HAP-1 (cell line): Measurements from ENCODE around the gene IL9.

Experiments used
- DNase-seq, 2 experiments: peaks; one replicate each; pipeline ENCODE4 v3.0.0-alpha.2; 2016 to 2020; ENCODE audit warnings: low spot score in 2 of 2
- H3K27me3 ChIP-seq: fragments of 250-450 bp; sonication (Bioruptor Pico); 2 replicates; pipeline ENCODE4 v1.5.1; 2020; ENCODE audit warnings: low read depth, mild to moderate bottlenecking, moderate library complexity
- H3K36me3 ChIP-seq: fragments of 250-450 bp; sonication (Bioruptor Pico); replicated peaks from 2 replicates; pipeline ENCODE4 v1.5.1; 2020; ENCODE audit warnings: mild to moderate bottlenecking
- H3K4me1 ChIP-seq: fragments of 250-450 bp; sonication (Bioruptor Pico); 2 replicates; pipeline ENCODE4 v1.5.1; 2020; ENCODE audit warnings: mild to moderate bottlenecking
- H3K4me3 ChIP-seq: fragments of 250-450 bp; sonication (Bioruptor Pico); 2 replicates; pipeline ENCODE4 v1.5.1; 2020; ENCODE audit warnings: mild to moderate bottlenecking, moderate library complexity
- H3K9me3 ChIP-seq: fragments of 250-450 bp; sonication (Bioruptor Pico); 2 replicates; pipeline ENCODE4 v1.5.1; 2020; ENCODE audit warnings: mild to moderate bottlenecking, moderate library complexity
- in situ Hi-C: fragments of 300-500 bp; cut with MboI; formaldehyde crosslinking; loops from 3 replicates; pipeline ENCODE4 v1.14.3; 2020; ENCODE audit warnings: low sequenced_read_pairs, inconsistent platforms, mixed read lengths

IL9 gene

DNA sequence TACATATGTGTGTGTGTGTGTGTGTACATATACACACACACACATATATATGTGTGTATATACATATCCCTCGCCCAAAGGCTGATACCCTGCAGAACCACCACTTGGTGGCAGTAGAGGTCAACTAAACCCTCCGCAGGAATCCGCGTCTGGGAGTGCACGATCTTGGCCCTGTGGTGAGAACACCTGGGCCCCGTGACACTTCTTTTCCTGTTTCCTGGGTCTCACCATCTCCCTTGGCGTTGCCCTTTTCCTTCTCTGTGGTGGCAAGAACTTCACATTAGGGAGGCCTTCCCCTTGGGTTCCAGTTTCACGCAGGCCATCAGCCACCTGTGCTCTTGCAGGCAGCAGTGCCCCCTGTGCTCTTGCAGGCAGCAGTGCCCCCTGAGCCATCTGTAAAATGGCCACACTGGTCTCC lies 8.2 kb downstream of the IL9 start:
- H3K27me3 ChIP-seq = no peaks in the 10 kb centered on the region
- DNase-seq = peak; percentile 70 to 78
- in situ Hi-C loops = loop anchor here (5.0 kb wide), 2 partner anchors 195 to 325 kb away; no protein-coding TSS in a partner anchor
- no peaks in the 10 kb centered on the region for H3K9me3 ChIP-seq
- H3K4me1 ChIP-seq = peaks cover 5% of the 10 kb centered on the region; the same call in 1 of the 2 replicates
- H3K36me3 ChIP-seq = no peaks in the 10 kb centered on the region
- H3K4me3 ChIP-seq = no peak overlapping the region

DNA sequence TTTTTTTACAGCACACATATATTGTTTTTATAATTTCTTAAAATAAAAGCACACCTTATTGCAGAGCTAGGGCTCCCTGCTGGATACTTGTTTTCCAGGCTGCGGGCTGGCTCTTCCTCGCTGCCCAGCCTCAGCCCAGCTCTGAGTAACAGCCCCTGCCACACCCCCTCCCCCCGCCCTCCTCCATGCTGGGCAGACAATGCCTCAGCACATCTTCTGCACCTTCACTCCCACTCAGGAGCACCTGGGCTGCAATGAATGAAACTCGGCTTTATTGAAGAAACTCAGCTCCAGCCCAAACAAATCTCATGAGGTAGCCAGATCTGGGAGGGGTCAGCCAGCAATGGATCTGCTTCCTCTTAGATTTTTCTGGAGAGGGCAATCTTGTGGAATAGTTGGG lies 9.5 kb downstream of the IL9 start:
- Histone ChIP-seq H3K4me3 (no peak overlapping the region), H3K9me3 (no peaks in the 10 kb centered on the region), H3K4me1 (no peaks in the 10 kb centered on the region; the same call in 1 of the 2 replicates), H3K27me3 (no peaks in the 10 kb centered on the region), H3K36me3 (no peaks in the 10 kb centered on the region)
- DNase-seq = no peak
- in situ Hi-C loops = loop anchor here (5.0 kb wide), 2 partner anchors 196 to 326 kb away; no protein-coding TSS in a partner anchor

DNA sequence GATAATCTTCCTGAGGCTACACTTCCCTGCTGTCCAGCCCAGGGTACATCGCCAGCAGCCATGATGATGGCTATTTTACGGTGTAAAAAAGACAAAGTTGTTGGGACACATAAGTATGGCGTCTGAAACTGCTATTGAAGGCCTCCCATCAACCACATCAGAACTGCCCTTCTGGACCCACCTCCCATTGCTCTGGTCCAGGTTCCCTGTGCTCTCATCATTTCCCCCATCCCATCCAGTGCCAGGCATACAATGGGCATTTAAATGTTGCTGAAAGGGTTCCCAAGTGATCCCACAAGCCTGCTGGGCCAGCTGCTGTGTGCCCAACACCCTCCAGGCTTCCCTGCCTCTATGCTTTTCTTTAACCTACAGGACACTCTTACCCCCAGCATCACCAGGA lies 10.6 kb downstream of the IL9 start:
- H3K4me1 ChIP-seq = no peaks in the 10 kb centered on the region
- no peak overlapping the region for H3K4me3 ChIP-seq
- no peaks in the 10 kb centered on the region for H3K36me3 ChIP-seq
- in situ Hi-C loops = loop anchor here (5.0 kb wide), 2 partner anchors 197 to 327 kb away; no protein-coding TSS in a partner anchor
- no peaks in the 10 kb centered on the region for H3K9me3 ChIP-seq
- DNase-seq = no peak
- H3K27me3 ChIP-seq = no peaks in the 10 kb centered on the region

DNA sequence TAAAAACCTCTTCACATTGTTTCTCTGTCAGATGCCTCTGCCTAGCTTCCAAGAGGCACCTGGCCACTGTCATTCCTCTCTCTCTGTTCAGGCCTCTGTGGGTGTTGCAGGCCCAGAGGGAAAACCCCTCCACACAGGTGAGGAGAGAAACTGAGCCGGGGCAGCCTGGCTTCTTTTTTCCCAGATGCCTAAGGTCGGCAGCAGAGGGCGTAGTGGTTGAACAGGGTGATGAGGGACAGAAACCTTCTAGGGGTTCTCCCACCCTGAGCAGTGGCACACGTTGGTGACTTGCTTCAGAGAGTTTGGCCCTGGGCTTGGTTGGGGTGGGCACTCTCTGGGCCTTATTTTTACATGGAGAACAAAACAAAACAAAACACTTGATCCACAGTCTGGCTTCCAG lies 12.2 kb downstream of the IL9 start:
- DNase-seq = peak in 1 of 2 experiments; percentile 27
- H3K9me3 ChIP-seq = no peaks in the 10 kb centered on the region
- H3K4me1 ChIP-seq = no peaks in the 10 kb centered on the region
- no peak overlapping the region for H3K4me3 ChIP-seq
- in situ Hi-C loops = no loop called here
- H3K36me3 ChIP-seq = no peaks in the 10 kb centered on the region
- H3K27me3 ChIP-seq = no peaks in the 10 kb centered on the region

DNA sequence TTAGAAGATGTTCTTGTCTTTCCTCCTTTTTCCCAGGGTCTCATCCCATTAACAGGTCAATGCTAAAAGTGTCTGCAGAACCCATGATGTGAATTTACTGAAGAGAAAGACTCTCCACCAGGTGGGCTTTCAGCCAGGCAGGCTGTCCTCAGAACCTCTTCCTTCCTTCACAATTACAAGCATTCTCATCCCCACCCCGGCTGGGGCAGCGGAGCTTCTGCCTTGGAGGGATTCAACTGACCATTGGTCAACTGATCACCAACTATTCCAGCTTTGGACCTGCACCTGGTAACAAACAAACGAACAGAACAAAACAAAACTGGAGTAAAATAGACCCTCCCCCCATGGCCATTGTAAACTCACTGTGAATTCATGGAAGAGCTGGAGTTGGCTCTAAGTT lies 12.6 kb downstream of the IL9 start:
- Histone ChIP-seq H3K36me3 (no peaks in the 10 kb centered on the region), H3K4me1 (no peaks in the 10 kb centered on the region), H3K9me3 (no peaks in the 10 kb centered on the region), H3K4me3 (no peak overlapping the region), H3K27me3 (no peaks in the 10 kb centered on the region)
- no peak for DNase-seq
- in situ Hi-C loops = no loop called here

DNA sequence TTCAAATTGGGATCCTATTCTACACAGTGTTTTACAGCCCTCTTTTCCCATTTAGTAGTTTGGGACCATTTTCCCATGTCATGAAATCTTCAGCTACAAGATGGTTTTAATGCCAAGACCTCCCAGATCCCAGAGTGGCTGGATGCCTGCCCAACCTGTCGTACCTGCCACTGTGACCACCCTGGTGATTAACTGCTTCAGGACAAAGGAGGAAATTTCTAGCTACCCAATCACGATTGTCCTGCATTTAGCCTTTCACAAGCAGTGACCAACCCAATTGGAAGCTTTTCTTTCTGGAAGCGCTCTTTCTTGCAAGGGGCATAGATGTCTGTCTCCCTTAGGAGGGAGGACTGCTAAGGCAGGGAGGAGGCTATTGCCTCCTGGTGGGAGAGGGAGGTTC lies 13.8 kb downstream of the IL9 start:
- Histone ChIP-seq H3K4me3 (no peak overlapping the region), H3K4me1 (no peaks in the 10 kb centered on the region), H3K27me3 (no peaks in the 10 kb centered on the region), H3K36me3 (no peaks in the 10 kb centered on the region), H3K9me3 (no peaks in the 10 kb centered on the region)
- no peak for DNase-seq
- in situ Hi-C loops = no loop called here

DNA sequence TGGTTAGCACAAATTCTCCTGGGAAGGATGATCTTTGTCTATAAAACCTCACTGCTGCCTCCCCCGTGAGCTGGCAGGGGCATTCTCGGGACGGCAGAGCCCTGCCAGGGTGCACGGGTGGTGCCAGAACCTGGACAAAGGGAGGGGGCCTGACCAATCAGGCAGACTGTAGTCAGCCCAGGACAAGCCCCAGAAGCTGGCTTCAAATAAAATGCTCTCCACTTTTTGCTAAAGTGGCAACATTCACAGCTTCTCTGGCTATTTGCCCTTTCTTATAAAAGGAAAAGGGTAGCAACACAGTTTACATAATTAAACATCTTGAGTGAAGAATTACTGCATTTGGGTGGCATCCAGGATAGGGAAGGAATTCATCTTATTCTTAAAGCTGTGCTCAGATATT lies 14.4 kb downstream of the IL9 start:
- H3K9me3 ChIP-seq = no peaks in the 10 kb centered on the region
- no peak overlapping the region for H3K4me3 ChIP-seq
- in situ Hi-C loops = no loop called here
- no peaks in the 10 kb centered on the region for H3K27me3 ChIP-seq
- no peaks in the 10 kb centered on the region for H3K36me3 ChIP-seq
- H3K4me1 ChIP-seq = no peaks in the 10 kb centered on the region
- no peak for DNase-seq

DNA sequence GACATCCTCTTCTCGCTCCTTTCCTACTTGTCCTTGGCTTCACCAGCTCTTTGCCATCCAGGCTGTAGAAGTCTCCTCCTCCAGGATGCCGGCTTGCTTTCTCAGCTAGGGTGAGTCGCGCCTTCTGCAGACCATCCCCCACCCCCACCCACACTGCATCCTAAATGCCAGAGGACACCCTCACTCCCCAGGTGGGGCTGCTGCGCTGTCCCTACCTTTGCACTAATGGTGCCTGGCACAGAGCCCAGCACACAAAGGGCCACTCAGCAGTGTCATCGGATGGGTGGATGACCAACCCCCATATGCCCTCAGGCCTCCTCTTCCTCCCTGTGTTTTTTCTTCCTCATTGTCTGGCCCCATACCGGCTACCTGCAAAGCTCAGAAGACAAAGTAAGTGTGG lies 14.8 kb downstream of the IL9 start:
- Histone ChIP-seq H3K36me3 (no peaks in the 10 kb centered on the region), H3K9me3 (no peaks in the 10 kb centered on the region), H3K4me3 (no peak overlapping the region), H3K4me1 (no peaks in the 10 kb centered on the region), H3K27me3 (no peaks in the 10 kb centered on the region)
- DNase-seq = no peak
- in situ Hi-C loops = no loop called here

DNA sequence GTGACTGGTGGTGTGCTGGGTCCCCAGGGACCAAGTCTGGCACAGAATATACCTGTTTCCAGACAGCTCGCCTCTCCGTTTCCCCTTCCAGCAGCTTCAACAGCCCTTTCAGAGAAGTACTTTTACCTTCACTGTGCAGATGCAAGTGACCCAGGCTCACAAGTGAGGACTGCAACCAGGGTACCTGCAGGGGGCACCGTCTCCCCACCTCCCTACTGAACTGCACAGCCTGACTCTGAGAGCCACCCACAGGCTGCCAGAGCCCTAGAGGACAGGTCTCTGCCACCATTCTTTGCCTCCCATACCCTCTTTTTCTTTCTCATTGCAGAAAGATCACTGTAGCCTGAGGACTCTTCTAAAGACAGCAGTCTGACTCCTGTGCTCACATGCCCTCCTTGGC lies 15.4 kb downstream of the IL9 start:
- Histone ChIP-seq H3K4me3 (no peak overlapping the region), H3K9me3 (no peaks in the 10 kb centered on the region), H3K4me1 (no peaks in the 10 kb centered on the region), H3K36me3 (no peaks in the 10 kb centered on the region), H3K27me3 (no peaks in the 10 kb centered on the region)
- in situ Hi-C loops = no loop called here
- peak in 1 of 2 experiments; percentile 33 for DNase-seq

DNA sequence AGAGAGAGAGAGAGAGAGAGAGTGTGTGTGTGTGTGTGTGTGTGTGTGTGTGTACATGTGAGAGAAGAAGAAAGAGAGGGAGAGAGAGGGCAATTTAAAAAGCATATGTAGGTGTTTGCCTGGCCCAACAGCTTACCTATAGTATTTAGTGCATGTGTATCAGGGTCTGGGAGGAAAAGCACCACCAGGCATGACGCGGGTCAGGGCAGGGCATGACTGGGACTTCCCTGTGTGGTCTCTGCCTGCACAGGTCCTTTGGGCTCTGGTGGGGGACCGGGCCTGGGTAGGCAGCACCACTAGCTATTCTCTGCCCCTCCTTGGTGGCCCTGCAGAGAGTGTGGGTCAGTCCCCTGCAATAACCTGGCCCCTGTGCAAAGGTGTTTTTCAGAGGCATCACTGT lies 16.1 kb downstream of the IL9 start:
- Histone ChIP-seq H3K4me1 (no peaks in the 10 kb centered on the region), H3K9me3 (no peaks in the 10 kb centered on the region), H3K27me3 (peaks cover 2% of the 10 kb centered on the region; the same call in 1 of the 2 replicates), H3K4me3 (no peak overlapping the region), H3K36me3 (no peaks in the 10 kb centered on the region)
- DNase-seq = no peak
- in situ Hi-C loops = no loop called here

DNA sequence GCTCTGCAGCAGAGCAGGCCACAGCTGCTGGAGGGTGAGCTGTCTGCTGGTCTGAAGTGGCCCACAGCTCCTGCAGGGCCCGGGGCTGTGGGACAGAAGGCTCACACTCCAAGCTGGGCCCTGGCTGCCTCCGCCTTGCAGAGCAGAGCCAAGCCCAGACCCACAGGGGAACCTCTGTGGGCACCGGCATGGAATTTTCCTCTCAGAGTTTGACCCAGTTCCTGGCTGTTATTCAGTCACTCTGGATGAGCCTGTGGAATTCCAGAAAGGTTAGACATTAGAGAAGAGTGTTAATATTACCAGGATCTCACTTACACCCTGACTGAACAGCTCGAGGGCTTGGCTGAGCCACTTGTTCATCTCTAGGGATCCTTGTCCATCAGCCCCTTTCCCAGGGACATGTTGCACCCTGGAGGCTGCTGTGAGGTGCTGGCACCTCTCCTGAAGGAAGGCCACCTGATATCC lies 17.5 kb downstream of the IL9 start:
- Histone ChIP-seq H3K4me3 (no peak overlapping the region), H3K27me3 (peaks cover 2% of the 10 kb centered on the region; the same call in 1 of the 2 replicates), H3K36me3 (no peaks in the 10 kb centered on the region), H3K4me1 (no peaks in the 10 kb centered on the region), H3K9me3 (no peaks in the 10 kb centered on the region)
- in situ Hi-C loops = no loop called here
- DNase-seq = no peak

DNA sequence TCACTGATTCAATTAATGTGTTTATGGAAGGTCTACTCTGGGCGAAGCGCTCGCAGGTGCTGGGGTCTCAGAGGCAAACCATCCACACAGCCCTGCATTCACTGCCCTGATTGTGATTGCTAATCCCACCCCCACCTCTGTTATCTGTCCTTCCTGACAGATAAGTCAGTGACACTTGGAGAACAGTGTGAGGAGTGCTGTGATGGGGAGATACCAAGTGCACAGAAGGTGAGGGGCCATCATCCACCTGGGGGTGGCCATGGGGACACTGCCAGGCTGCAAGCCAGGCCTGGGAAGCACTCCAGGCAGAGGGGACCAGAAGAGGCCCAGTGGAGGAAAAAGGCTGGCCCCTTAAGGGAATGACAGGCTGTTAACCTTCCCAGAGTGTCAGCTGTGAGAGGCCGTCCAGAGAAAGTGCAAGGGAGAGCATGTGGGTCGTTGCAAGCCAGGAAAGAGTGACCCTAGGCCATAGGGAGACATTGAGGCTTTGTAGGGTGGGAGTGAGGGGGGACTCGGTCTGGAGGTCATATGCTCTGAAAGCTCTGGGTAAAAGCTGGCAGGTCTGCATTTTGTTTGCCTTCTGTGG lies 18.0 kb downstream of the IL9 start:
- Histone ChIP-seq H3K4me1 (no peaks in the 10 kb centered on the region), H3K4me3 (no peak overlapping the region), H3K36me3 (no peaks in the 10 kb centered on the region), H3K27me3 (peaks cover 2% of the 10 kb centered on the region; the same call in 1 of the 2 replicates), H3K9me3 (no peaks in the 10 kb centered on the region)
- in situ Hi-C loops = no loop called here
- DNase-seq = no peak

DNA sequence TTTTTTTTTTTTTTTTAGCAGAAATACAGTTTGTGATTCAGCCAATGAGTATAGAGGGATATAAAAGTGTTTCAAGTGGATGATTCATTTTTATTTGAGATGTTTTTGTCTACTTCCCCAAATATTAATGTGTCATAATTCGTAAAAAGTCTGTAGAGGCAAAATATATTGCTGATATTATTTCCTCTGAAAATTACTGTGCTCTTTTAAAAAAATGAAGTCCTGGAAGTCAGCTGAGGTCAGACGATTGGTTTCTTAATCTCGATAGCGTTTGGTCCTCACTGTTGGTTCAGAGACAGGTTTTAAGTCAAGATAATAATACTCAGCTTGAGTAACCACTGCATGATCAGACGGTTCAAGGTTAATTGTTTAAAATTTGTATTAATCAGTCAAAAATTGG lies 19.5 kb downstream of the IL9 start:
- H3K4me3 ChIP-seq = no peak overlapping the region
- no peak for DNase-seq
- H3K9me3 ChIP-seq = no peaks in the 10 kb centered on the region
- in situ Hi-C loops = no loop called here
- H3K27me3 ChIP-seq = peaks cover 2% of the 10 kb centered on the region; the same call in 1 of the 2 replicates
- H3K36me3 ChIP-seq = no peaks in the 10 kb centered on the region
- H3K4me1 ChIP-seq = no peaks in the 10 kb centered on the region

DNA sequence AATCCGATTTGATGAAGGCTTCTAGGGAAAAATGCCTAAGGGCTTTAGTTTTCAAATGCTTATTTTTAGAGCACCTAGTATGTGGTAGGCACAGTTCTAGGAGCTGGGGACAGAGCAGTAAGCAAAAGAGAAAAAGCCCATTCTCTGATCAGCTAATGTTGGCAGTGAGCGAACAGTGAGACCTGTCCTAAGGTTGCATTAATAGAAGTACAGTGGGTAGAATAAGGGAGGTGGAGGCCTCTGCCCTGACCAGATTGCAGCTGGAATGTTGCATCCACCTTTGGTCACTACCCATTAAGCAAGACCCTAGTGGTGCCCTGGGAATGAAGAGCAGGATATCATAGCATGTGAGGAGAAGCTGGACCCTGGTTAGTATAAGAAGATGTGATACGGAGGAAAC lies 20.1 kb downstream of the IL9 start:
- Histone ChIP-seq H3K36me3 (no peaks in the 10 kb centered on the region), H3K27me3 (peaks cover 2% of the 10 kb centered on the region; the same call in 1 of the 2 replicates), H3K4me1 (no peaks in the 10 kb centered on the region), H3K9me3 (no peaks in the 10 kb centered on the region), H3K4me3 (no peak overlapping the region)
- no peak for DNase-seq
- in situ Hi-C loops = no loop called here

DNA sequence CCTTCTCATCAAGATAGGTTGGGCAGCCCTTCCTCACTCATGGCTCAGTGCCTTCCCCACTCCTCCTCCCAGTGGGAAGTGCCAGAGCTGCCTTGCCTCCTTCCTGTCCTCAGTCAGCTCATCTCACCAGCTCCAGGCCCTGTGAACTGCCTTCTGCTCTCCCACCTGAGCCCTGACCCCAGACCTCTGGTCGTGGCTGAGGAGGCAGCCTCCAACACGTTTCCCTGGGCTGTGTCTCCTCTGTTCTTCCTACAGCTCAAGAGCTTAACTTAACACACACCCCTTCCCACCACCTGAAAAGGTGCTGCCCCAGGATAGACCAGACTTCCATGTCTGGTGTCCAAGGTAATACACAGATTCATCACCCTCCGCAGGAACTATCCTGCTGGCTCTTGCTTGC lies 21.2 kb downstream of the IL9 start:
- Histone ChIP-seq H3K27me3 (peaks cover 2% of the 10 kb centered on the region; the same call in 1 of the 2 replicates), H3K4me1 (no peaks in the 10 kb centered on the region), H3K9me3 (no peaks in the 10 kb centered on the region), H3K4me3 (no peak overlapping the region), H3K36me3 (no peaks in the 10 kb centered on the region)
- in situ Hi-C loops = no loop called here
- DNase-seq = no peak
